HFF-Myc (cell line): ENCODE measurements around the gene TTLL1.

Experiments used
- DNase-seq: peaks from one replicate; pipeline ENCODE4 v3.0.0-alpha.2; 2011; ENCODE audit warnings: low read depth; ENCODE audit errors: extremely low read depth
- H3K4me3 ChIP-seq: replicated peaks from 2 replicates; pipeline ENCODE4 v1.5.1; 2011; ENCODE audit warnings: low read depth, mild to moderate bottlenecking, control low read depth, low read length
- TF ChIP-seq, protein P1 (sequence below): IDR thresholded peaks from 2 replicates; pipeline ENCODE4 v1.5.1; 2012; ENCODE audit warnings: mild to moderate bottlenecking, low read depth, low read length, control low read depth; ENCODE audit errors: missing control alignments

The TTLL1 gene

DNA sequence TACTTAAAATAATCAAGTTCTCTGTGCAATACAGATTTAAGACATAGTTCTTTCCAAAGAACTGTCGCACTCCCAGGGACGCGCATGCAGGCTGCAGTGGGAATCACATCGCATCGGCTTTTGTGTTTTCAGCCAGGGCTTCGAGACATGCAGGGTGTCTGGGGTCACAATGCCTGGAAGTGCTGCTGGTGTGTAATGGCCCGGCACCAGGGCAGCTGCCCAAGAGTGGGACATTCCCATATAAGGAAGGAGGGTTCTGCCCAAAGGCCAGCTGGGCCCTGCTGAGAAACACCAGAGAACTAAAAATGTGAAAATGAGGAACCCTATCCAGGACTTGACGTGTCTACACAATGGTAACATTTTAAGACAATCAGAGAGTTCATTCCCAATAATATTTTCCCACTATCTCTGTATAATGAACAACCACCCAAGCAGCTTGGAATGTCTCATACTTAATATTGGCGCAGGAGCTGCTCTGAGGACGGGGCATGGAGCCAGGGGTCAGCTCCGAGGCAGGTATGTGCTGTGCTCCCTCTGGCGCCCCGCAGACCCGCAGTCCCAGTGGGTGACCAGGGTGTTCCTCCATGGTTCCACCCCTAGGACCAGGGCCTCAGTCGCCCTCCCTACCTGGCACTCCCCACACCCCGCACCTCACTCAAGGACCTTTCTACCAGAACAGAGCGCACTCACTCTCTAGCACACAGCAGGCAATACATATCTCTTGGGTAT, 42.7 kb upstream of the TTLL1 start:
- no peak overlapping the region for H3K4me3 ChIP-seq
- DNase-seq: no peak
- TF ChIP-seq, protein P1, sequence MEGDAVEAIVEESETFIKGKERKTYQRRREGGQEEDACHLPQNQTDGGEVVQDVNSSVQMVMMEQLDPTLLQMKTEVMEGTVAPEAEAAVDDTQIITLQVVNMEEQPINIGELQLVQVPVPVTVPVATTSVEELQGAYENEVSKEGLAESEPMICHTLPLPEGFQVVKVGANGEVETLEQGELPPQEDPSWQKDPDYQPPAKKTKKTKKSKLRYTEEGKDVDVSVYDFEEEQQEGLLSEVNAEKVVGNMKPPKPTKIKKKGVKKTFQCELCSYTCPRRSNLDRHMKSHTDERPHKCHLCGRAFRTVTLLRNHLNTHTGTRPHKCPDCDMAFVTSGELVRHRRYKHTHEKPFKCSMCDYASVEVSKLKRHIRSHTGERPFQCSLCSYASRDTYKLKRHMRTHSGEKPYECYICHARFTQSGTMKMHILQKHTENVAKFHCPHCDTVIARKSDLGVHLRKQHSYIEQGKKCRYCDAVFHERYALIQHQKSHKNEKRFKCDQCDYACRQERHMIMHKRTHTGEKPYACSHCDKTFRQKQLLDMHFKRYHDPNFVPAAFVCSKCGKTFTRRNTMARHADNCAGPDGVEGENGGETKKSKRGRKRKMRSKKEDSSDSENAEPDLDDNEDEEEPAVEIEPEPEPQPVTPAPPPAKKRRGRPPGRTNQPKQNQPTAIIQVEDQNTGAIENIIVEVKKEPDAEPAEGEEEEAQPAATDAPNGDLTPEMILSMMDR: no peak

- no peak overlapping the region for H3K4me3 ChIP-seq
- DNase-seq: no peak
- TF ChIP-seq, protein P1: no peak
Observed at GRCh38 chr22:43129426-43130425, 40.5 kb upstream of the TTLL1 start.

DNA sequence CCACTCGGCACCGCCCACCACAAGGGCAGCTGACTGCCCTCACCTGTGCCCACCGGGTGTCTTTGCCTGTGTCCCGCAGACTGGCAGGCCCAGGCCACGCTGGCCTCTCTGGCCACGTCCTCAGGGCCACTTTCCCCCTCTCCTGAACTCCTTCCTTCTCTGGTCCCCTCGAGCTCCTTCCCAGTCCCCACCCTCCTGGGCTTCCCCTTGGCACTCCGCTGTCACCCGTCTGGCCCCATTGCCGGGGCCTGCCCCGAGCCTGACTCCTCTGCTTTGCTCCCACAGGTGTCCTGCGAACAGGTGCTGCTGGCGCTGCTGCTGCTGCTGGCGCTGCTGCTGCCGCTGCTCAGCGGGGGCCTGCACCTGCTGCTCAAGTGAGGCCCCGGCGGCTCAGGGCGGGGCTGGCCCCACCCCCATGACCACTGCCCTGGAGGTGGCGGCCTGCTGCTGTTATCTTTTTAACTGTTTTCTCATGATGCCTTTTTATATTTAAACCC, 39.8 kb upstream of the TTLL1 start:
- DNase-seq: no peak
- H3K4me3 ChIP-seq: no peak overlapping the region
- TF ChIP-seq, protein P1: no peak

GRCh38 chr22:43128116-43128515, 38.9 kb upstream of the TTLL1 start:
- TF ChIP-seq, protein P1: no peak

GRCh38 chr22:43127166-43127908, 38.1 kb upstream of the TTLL1 start:
- TF ChIP-seq, protein P1: no peak
- H3K4me3 ChIP-seq: no peak overlapping the region
- no peak for DNase-seq

More at GRCh38 chr22:43128116-43128515, 38.9 kb upstream of the TTLL1 start:
- no peak for DNase-seq
- H3K4me3 ChIP-seq: no peak overlapping the region

DNA sequence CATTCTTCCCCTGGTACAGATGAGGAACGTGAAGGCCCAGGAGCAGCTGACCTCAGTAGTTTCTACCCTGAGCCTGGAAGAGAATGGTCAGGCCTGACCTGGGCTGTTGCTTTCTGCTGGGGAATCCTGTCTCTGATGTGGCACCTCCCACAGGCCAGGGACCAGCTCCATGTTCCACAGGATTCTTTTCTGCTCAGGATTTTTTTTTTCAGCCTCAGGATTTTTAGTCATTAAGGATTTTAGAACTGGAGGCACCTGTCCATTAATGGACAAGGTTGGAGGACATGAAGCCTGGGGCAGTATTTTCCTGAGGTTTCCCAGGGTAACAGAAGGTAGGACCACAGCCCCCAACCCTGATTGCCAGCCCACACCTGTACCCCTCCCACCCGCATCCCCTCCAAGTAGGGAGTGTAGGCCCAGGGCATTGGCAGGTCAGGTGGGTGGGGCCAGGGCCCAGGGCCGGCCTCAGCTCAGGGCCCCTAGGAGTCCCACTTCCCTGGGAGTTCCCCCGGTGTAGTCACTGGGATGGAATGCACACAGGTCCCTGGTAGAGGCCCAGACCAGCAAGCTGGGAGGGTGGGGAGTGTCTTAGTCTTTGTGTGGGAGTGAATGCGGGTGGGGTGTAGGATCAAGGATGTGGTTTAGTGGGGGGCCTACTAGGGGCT, 37.4 kb upstream of the TTLL1 start:
- no peak overlapping the region for H3K4me3 ChIP-seq
- TF ChIP-seq, protein P1: no peak

More for the DNA sequence above, 37.4 kb upstream of the TTLL1 start:
- DNase-seq: peak; percentile 32
